Left ventricle myocardium superior (tissue), 1 donor: ENCODE measurements around the gene AP1G2. TPM values are rescaled to one million over a fixed set of nuclear protein-coding genes. Genes with fewer than 3 reads are reported as not detected.
"Not testable (repeated sequence)": the region's sequence is repeated elsewhere in the genome, so short reads cannot be mapped to it uniquely, and the experiment has no call there.

Source experiments
- ATAC-seq: fragments of 200-7000 bp; cut with Tn5 transposase; one replicate; pipeline ENCODE4 v1.9.1; 2020; ENCODE audit warnings: mild to moderate bottlenecking, moderate library complexity
- DNase-seq: peaks from one replicate; pipeline ENCODE4 v3.0.0-alpha.2; 2020
- intact Hi-C: fragments of 100-400 bp; cut with micrococcal nuclease; formaldehyde crosslinking; loops from one replicate; pipeline ENCODE4 v1.11.0; 2022
- total RNA-seq: library from RNA; stranded (reverse); fragmentation: NEBNext Ultra II Directional; extraction: Animal tissue kit (Norgen Biotek cat#: 25700); gene quantifications from one replicate; pipeline ENCODE4 v1.2.1, GENCODE V29; 2021
- donor health status: DM: no; HTN: yes; CAD: no; lungs with severe emphysema.

AP1G2 gene
- total RNA-seq, 1 donor from 2014 or later, result 15.5 TPM

DNA sequence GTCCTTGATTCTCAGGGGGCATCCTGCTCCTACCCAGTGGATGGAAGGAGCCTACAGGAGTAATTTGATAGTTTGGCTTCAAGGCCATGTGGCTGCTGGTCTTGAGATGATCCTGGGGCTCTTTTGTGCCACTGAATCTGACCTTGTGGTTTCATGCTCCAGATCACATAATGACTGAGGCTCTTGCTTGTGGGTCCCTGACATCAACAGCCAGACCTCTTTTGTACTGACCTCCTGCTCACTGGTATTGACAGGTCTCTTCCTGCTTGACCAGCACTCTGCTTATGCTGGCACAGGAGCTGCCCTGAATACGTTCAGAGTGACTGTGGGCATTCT lies 34.2 kb upstream of the AP1G2 start:
- DNase-seq, result no peak
- intact Hi-C loops, result no loop called here
- ATAC-seq, result no peak

DNA sequence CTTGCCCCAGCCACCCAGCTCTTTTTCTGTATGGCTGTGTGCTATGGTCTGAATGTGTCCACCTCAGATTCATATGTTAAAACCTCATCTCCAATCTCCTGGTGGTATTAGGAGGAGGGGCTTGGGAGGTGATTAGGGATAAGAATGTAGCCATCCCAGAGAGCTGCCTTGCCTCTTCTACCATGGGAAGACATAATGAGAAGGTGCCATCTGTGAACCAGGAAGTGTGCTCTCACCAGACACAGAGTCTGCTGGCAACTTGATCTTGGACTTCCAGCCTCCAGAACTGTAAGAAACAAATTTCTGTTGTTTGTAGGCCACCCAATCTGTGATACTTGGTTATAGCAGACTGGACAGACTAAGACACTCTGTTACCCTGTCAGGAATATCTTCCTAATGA lies 33.8 kb upstream of the AP1G2 start:
- intact Hi-C loops, result no loop called here

DNA sequence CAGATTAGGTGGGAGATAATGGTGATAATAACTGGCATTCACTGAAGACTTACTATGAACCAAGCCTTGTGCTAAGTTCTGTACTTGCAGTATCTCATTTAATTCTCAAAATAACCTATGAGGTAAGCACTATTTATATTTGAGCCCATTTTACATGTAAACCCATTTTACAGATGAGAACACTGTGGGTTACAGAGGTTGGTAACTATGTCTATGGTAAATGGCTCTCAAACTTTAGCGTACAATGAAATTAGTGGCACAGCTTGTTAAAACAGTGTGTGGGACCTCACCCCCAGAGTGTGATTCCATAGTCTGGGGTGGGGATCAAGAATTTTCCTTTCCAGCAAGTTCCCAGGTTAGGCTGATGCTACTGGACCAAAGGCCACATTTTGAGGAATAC lies 33.2 kb upstream of the AP1G2 start:
- intact Hi-C loops, result no loop called here
- DNase-seq (no peak), ATAC-seq (no peak)

More for the DNA sequence above, 33.8 kb upstream of the AP1G2 start:
- DNase-seq, result no peak
- ATAC-seq, result no peak

- DNase-seq (no peak), ATAC-seq (no peak)
- intact Hi-C loops, result no loop called here
Measured at GRCh38 chr14:23600322-23600707, 32.7 kb upstream of the AP1G2 start.

GRCh38 chr14:23594191-23594590 lies 26.6 kb upstream of the AP1G2 start:
- intact Hi-C loops, DNase-seq: not testable (repeated sequence)

DNA sequence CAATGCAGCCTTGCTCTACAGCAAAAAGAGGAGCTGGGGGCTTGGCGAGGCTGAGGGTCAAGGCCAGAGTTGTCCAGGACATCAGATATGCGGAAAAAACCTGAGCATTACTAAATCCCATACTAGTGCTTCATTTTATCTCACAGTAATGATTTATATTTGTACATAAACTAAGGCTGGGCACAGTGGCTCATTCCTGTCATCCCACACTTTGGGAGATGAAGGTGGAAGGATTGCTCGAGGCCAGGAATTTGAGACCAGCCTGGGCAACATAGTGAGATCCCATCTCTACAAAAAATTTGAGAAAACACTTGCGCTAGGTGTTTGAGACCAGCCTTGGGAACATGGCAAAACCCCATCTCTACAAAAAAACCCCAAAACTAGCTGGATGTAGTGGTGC lies 22.6 kb upstream of the AP1G2 start:
- no peak for ATAC-seq
- intact Hi-C loops, result no loop called here
- no peak for DNase-seq

More at GRCh38 chr14:23594191-23594590, 26.6 kb upstream of the AP1G2 start:
- ATAC-seq, result not testable (repeated sequence)

DNA sequence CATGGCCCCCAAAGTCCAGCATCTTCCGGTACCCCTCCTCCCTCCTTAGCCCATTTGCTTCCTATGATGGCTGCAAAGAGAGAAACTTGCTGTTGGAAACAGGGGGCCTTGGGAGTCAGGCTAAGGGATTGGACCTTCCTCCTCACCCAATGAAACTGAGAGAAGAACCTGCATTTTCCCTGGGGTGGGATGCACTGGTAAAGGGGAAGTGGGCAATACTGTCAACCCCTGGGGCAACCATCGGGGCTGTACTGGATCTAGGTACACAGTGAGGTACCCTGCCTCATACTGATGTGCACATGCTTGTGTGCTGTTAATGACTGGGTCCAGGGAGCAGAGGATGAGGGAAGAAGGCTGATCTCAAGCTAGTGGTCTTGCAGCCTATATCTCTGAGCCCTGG lies 22.0 kb upstream of the AP1G2 start:
- intact Hi-C loops, result loop anchor here (5.0 kb wide), 1 partner anchor 43 kb away; no protein-coding TSS in a partner anchor
- ATAC-seq, result no peak
- DNase-seq, result no peak

DNA sequence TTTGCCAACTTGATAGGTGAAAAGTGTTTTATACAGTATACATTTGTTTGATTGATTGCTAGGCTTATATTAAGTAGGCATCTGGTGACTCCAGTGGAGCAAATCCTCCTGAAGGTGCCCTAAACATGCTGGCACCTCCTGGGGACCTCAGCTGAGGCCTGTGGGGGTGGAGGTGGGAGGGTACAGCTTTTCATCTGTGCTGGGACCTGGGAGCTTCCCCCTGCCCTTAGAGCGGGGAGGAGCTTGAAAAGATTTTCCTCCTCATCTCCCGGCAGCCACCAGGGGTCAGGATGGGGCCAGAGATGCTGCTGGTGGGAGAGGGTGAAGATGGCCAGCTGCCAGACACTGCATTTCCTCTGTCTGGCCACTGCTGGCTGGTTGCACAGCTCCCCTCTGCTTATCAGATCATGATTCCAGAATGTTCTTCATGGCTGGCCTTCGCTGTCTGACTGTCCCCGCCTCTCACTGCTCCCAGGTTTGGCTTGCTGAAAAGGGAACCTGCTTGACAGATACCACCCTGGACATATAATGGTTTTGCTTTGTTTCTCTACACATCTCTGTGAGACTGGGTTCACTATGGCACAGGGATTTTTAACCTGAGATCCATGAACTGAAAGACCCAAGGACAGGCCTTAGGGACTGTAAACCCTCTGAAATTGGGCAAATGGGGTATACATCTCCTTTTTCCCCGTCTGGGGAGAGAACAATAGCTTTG lies 21.4 kb upstream of the AP1G2 start:
- intact Hi-C loops, result loop anchor here (5.0 kb wide), 1 partner anchor 43 kb away; no protein-coding TSS in a partner anchor
- ATAC-seq (peak; percentile 95), DNase-seq (peak; percentile 90)

DNA sequence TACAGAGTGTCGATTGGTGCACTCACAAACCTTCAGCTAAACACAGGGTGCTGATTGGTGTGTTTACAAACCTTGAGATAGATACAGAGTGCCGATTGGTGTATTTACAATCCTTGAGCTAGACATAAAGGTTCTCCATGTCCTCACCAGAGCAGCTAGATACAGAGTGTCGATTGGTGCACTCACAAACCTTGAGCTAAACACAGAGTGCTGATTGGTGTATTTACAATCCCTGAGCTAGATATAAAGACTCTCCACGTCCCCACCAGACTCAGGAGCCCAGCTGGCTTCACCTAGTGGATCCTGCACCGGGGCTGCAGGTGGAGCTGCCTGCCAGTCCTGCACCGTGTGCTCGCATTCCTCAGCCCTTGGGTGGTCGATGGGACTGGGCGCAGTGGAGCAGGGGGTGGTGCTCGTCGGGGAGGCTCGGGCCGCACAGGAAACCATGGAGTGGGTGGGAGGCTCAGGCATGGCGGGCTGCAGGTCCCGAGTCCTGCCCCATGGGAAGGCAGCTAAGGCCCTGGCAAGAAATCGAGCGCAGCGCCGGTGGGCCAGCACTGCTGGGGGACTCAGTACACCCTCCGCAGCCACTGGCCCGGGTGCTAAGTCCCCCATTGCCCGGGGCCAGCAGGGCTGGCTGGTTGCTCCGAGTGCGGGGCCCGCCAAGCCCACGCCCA lies 17.1 kb upstream of the AP1G2 start:
- intact Hi-C loops, result loop anchor here (5.0 kb wide), 1 partner anchor 48 kb away; no protein-coding TSS in a partner anchor
- ATAC-seq, DNase-seq: not testable (repeated sequence)

DNA sequence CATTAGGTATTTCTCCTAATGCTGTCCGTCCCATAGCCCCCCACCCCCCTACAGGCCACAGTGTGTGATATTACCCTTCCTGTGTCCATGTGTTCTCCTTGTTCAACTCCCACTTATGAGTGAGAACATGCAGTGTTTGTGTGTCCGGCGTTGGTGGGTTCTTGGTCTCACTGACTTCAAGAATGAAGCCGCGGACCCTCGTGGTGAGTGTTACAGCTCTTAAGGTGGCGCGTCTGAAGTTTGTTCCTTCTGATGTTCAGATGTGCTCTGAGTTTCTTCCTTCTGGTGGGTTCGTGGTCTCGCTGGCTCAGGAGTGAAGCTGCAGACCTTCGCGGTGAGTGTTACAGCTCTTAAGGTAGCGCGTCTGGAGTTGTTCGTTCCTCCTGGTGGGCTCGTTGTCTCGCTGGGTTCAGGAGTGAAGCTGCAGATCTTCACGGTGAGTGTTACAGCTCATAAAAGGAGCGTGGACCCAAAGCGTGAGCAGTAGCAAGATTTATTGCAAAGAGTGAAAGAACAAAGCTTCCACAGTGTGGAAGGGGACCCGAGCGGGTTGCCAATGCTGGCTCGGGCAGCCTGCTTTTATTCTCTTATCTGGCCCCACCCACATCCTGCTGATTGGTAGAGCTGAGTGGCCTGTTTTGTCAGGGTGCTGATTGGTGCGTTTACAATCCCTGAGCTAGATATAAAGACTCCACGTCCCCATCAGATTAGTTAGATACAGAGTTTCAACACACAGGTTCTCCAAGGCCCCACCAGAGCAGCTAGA lies 16.4 kb upstream of the AP1G2 start:
- ATAC-seq, intact Hi-C loops, DNase-seq: not testable (repeated sequence)

DNA sequence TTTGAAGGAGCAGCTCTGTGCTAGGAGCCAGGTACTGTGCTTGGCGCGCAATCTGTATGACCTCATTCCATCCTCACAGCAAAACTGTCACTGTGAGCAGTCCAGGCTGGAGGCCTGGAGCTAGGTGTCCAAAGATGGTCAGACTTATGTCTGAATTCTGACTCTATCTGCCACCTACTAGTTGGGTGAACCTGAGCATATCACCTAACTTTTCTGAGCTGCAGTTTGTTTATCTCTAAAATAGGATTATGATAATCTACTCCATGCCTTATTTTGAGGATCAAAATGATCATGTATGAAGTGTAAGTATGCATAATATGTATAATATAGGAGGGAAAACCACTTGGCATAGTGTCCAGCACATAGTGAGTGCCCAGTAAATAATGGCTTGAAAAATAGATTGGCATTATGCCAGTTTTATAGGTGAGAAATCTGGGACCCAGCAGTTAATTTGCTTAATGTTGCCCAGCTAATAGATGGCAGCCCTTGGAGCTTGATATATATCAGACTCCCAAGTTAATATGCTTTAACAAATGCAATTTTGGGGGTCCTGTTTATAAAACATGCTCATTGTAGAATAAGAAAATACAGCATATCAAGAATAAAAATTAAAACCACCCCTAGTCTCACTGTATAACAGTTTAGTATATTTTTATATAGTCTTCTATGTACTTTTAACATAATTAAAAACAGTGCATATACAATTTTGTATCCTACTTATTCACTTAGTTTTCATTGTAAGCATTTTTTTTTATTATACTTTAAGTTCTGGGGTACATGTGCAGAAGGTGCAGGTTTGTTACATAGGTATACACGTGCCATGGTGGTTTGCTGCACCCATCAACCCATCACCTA lies 15.5 kb upstream of the AP1G2 start:
- DNase-seq (no peak), ATAC-seq (no peak)
- intact Hi-C loops, result no loop called here

- intact Hi-C loops, result no loop called here
- no peak for ATAC-seq
- no peak for DNase-seq
Measured at GRCh38 chr14:23580948-23581281, 13.3 kb upstream of the AP1G2 start.

- ATAC-seq, result no peak
- intact Hi-C loops, result no loop called here
- no peak for DNase-seq
Measured at GRCh38 chr14:23580152-23580926, 12.7 kb upstream of the AP1G2 start.

DNA sequence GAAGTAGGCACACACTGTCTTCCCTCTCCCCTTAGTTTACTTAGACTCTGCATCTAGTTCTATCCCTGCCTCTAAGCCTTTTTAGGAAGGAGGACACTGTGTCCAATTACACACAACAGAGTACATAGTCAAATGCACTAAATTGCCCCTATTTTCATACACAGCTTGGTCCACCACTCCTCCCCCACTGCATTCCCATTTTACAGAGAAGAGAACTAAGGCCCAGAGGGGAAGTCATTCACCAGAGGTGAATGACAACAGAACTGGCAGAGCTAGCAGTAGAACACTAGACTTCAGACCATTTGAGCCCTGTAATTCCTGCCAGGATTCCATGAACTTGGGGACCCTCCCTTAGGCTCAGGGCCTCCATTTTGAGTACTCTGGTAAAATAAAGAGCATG lies 12.1 kb upstream of the AP1G2 start:
- ATAC-seq, result no peak
- intact Hi-C loops, result no loop called here
- no peak for DNase-seq

DNA sequence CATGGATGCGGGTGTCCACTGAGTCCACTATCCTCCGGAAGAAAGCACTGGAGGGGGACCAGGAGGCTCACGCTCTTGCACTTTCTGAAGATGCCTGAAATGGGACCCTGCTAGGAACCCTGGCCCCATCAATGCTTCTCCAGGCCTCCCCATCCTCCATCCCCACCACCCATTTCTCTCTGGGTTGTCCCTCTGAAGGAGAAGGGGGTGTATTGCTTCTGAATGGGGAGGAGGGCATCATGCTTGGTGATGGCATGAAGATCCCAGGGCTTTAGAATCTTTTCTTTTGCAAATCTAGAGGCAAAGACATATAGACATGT lies 11.7 kb upstream of the AP1G2 start:
- ATAC-seq (no peak), DNase-seq (no peak)
- intact Hi-C loops, result no loop called here

DNA sequence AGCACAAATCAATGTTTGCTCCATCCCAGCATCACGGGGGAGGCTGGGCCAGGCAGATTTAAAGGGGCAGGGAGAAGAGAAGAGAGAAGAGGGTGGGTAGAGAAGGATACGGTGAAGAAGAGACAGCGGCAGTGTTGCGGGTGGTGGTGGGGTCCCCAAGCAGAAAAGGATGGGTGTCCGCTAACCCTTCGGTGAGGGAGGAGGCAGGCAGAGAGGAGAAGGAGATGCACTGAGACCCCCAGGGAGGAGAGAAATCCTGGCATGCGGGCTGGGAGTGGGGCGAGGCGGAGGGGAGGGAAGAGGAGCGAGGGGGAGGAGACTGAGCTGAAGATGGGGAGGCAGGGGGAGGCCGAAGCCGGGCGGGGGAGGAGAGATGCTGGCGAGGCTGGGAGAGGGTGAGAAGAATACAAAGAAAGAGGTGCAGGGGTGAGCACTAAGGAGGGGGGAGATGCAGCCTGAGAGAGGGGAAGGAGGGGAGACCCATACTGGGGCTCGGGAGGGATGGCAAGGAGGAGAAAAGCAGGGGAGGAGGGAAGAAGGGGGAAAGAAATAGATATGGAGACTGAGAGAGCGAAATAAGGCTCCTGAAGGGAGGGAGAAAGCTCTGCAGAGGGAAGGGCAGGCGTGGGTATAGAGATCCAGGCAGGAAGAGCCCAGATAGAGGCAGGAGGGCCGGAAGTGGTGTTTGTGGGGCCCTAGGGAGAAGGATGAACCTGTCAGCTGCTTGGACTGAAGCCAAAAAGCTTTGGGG lies 11.1 kb upstream of the AP1G2 start, which contains the start of gene JPH4:
Gene JPH4, minus strand, starts transcription at position 231 of the 751 bp plus-strand sequence. CDS start 1,337 bp downstream, outside the sequence.
- DNase-seq, result no peak
- peak; percentile 12 for ATAC-seq
- intact Hi-C loops, result no loop called here

DNA sequence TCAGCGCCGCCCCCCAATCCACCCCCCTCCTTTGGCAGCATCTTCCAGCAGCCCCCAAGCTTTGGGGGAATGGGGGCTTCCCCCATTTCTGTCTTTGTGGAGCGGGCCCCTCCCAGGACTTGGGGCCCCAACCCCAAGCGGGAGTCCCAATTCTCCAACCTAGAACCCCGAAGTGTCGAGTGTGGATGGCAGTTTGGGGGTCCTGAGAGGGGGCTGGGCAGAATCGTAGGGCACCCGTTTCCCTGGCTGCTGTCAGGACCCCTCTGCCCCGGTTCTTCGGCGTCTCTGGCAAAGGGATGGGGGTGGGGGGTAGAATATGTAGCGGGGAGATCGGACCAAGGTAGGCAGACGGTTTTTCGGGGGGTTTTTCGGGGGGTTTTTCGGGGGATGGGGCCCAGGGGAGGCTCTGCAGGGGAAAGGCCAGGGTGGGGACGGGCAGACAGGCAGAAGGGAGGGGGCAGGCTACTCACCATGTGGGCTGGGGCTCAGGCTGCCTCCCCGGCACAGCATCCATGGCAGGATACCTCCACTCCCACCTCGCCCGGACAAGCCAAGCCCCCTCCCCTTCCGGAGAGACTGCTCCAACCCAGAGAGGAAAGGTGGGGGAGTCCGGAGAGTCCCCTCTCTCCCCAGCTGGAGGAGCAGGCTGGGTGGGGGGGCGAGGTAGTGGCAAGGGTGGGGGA lies 10.3 kb upstream of the AP1G2 start:
- DNase-seq, result no peak
- no peak for ATAC-seq
- intact Hi-C loops, result no loop called here
